GM21619 (cell line): ENCODE measurements around the gene RTN4R.
"Not testable (repeated sequence)": the region's sequence is repeated elsewhere in the genome, so short reads cannot be mapped to it uniquely, and the experiment has no call there.

ENCODE experiments used
- ATAC-seq: cut with Tn5 transposase; IDR thresholded peaks from one replicate; pipeline ENCODE4 v1.9.1; 2021; ENCODE audit not compliant: unreplicated experiment

RTN4R gene

GRCh38 chr22:20289182-20290044, 21.3 kb upstream of the RTN4R start:
- not testable (repeated sequence) for ATAC-seq

- not testable (repeated sequence) for ATAC-seq
These were observed 18.8 kb upstream of the RTN4R start for GRCh38 chr22:20286784-20287423.

DNA sequence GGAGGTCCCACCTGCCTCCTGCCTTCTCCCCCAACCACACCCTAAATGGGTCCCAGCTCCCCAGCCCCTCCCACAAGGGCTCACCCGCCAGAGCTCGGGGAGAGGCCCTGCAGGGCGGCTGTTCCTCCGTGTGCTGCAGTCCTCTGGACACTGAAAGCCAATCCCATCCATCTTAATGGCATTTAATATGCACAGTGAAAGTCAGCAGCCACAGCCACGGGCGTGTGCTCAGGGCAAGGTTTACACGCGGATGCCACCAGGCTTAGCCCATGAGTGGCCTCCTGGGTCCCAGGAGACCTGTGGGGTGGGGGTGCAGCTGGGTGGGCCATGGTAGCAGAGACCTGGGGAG, 18.2 kb upstream of the RTN4R start:
- ATAC-seq = not testable (repeated sequence)

GRCh38 chr22:20285473-20286311, 17.6 kb upstream of the RTN4R start:
- ATAC-seq = not testable (repeated sequence)

DNA sequence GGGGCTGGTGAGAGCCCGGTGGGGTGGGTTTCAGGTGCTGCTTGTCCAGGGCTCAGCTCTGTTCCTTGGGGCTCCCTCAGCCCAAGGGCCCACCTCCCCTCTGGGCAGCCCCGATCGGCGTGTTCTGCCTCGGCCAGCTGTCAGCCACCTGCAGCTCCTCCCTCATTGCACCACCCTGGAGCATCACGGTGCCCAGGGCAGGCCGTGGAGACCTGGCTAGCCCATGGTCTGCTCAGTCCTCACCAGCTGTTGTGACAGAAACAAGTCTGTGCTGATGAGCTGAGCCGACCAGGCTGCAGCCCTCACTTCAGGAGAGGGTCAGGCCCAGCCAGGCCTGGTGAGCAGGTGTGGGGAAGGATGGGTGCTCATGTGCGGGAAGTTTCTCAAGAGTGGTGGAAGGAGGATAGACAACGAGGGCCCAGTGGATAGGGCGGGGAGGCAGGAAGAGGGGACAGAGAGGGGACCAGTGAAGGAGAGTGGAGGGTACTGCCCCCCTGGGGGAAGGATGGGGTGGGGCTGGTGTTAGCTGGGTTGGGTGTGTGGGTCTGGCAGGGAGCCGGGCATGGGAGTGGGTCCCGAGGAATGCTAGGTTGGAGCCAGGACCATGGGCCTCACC, 16.5 kb upstream of the RTN4R start:
- no peak for ATAC-seq

GRCh38 chr22:20283674-20284066, 15.6 kb upstream of the RTN4R start:
- ATAC-seq = no peak

- ATAC-seq = no peak
These were observed 15.0 kb upstream of the RTN4R start for GRCh38 chr22:20282901-20283673.

DNA sequence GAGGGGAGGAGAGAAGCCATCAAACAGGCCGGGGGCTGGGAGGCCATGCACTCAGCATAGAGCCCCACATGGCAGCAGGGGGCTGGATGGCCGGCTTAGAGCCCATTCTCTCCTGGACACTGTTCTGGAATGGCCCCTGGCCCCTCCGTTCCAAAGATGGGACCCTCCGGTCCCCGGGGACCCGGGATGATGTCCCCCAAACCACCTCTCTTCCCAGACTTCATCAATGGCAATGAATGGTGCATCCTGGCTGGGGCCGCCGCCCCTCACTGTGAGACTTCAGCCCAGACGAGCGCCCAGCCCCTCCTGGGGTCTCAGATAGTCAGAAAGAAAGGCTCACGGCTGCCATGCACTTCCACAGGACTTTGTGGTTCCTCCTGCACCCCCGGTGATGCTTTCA, 13.8 kb upstream of the RTN4R start:
- no peak for ATAC-seq

GRCh38 chr22:20281473-20281872, 13.4 kb upstream of the RTN4R start:
- ATAC-seq = not testable (repeated sequence)

GRCh38 chr22:20280866-20281265, 12.7 kb upstream of the RTN4R start:
- ATAC-seq = no peak

DNA sequence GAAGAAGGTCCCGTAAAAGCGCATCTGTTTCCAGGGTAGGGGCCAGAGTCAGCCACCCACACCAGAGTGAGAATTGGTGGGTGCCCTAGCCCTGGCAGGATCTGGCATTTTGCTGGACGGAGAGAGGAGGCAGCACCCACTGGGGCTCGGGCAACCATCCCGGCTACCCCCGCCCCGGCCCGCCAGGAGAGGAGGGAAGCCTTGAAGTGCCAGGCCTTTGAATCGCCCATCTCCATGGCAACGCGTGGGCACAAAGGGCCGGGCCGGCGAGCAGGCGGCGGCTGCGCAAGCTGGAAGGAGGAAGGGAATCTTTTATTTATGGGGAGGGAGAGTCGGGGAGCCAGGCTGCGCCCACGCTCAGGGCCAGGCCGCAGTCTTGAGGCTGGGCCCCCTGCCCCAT, 12.0 kb upstream of the RTN4R start:
- not testable (repeated sequence) for ATAC-seq

DNA sequence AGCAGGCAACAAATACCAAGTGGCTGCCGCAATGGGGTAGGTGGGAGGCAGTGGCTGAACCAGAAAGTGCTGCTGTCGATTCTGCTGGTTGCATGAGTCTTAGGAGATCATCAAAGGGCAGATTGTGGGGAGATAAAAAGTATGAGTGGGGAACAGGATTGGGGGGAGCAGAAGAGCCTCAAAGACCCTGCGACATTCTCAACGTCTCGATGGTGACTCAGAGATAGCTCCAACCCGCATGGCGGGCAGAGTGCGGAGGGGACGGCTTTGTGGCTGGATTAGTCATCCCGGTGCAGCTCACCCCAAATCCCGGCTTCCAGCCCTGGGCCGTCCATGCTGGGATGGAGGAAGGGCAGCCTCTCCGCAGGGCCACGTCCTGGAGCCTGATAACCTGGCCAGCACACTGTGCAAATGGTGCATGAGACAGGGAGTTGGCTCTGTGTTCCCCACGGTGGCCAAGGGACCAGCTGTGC, 11.6 kb upstream of the RTN4R start:
- no peak for ATAC-seq

DNA sequence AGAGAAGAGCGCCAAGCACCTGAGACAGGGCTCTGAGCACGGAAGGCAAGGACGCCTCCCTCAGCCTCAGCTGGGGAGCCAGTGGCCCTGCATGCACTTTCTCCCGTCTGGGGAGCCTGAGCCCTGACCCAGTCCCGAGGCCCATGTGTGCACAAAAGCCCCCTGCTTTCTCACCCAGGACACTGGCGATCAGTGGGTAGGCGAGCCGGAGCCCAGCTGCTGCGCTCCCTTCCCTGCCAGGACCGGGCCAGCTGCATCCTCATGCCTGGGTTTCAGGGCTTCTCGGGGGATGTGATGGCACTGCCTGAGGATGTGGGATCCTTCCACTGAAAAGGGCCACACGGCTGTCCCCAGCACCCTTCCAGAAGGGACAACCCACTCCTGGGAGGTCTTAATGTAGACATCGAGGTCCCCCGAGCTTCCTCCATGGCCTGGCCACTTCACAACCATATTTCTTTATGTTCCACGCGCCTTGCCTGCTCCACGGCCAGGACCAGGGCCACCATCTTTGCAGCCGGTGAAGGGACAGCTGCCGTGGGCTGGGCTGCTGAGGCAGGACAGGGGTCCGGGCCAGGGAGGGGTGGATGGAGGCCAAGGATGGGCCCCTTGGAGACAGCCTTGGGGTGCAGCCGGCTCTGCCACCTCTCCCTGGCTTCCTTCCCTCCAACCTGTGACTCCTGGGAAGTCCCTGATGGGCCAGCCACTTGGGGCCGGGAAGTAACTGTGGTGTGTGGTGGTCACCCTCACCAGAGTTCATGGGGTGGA, 10.8 kb upstream of the RTN4R start:
- ATAC-seq = not testable (repeated sequence)

DNA sequence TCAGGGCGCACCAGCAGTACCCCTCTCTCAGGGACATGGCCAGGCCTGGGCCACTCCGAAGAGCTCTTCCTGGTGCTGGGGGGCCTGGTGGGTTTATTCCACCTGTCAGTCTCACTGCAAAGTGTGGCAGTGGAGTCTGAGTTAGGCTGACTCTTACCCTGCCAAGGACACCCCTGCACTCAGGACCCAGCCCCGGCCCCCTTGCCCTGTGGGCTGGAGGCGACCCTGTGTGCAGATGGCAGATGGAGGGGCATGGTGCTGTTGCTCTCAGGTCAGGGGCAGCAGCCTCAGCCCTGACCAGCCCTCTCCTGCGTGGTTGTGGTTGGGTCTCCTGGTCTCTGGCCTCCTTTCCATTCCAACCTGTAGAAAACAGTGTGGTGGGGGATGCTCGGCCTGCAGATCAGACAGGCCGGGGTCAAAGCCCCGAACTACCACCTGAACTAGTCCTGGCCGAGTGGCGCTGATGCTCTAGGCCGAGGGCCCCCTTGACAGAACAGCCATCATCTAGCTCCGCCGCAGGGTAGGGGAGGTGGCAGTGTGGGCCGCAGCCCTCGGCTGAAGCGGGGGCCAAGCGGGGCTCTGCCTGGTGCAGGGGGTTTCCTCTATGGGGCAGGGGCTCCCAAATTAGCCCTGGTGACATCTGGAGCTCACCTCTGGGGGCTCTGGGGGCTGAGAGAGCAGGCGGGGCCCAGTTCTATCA, 10.0 kb upstream of the RTN4R start:
- not testable (repeated sequence) for ATAC-seq

DNA sequence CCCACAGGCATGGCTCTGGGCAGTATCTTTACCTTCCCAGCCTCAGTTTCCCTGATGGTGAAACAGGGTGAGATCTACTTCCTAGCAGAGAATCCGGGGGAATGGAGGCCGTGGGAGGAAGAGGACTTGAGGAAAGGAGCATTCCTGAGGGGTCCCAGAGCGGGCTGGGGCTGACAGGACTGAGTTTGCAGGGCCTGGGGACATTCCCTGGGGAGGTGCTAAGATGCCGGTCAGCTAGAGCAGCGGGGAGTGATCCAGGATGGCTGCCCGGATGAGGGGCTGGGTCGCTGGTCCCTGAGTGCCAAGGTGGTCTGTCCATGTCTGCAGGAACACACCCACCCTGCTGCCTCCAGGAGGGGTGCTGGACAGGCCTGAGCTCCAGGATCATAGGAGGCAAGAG, 8.3 kb upstream of the RTN4R start:
- no peak for ATAC-seq

DNA sequence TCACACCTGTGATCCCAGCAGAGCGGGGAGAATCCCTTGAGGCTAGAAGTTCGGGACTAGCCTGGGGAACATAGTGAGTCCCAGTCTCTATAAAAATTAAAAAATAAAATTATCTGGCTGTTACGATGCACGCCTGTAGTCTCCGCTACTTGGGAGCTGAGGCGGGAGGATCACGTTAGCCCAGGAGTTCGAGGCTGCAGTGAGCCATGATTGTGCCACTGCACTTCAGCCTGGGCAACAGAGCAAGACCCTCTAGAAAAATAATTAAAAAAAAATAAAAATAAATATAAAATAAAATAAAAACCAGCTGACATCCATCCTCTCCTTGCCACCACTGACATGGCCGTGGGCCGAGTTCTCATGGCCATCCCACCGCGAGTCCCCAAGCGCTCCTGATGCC, 7.7 kb upstream of the RTN4R start:
- no peak for ATAC-seq

DNA sequence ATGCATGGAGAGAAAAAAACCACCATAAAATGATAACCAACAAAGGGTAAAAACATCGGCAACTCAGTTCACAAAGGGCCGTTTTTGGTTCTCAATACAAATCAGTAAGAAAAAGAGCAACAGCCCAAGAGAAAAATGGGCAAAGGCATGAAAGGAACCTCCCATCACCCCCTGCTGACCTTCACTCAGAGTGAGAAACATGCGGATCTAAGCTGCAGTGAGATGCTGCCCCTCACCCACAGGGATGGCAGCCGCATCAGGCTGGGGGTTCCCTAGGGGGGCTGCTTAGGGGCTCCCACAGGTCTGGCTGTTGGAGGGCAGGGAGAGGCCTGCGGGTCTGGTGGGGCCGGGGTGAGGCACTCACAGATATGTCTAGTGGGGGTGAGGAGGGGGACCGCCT, 7.2 kb upstream of the RTN4R start:
- ATAC-seq = not testable (repeated sequence)

DNA sequence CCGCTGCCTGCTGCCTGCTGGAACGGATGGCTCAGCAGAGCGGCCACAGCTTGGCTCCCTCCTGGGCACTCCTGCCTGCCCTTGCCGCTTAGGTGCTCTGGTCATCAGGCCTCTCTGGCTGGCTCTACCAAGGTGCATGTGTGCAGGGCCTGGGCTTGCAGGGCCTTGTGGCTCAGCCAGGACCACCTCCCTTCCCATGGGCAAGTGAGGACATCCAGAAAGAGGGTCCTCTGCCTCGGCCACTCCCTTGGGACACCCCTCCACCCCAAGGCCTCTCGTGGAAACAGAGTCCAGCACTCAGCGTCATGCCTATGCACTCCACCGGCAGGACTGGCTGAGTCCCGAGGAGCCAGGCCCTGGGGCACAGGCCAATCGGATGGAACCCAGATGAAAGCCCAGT, 6.3 kb upstream of the RTN4R start:
- not testable (repeated sequence) for ATAC-seq

DNA sequence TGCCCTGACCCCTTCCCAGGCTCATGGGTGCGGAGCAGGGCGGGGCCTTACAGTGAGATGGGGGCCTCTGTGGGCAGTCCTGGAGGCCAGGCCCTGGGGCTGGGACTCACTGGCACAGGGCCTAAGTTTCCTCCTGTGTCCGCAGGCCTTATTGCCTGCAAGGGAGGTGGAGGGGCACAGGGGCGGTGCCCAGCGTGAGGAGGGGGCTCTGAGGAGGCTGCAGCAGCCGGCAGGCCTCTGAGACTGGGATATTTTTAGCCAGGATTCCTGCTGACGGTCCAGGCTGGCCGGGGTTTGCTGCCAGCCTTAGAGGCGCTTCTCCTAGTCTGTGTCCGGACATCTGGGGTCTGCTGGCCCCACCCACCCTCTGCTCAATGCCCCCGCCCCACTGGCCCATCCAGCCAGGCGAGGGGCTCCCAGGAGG, 5.7 kb upstream of the RTN4R start:
- no peak for ATAC-seq
